ENCODE measurements around the gene OBSCN. TPM values are rescaled to one million over a fixed set of nuclear protein-coding genes. Genes with fewer than 3 reads are reported as not detected.

The OBSCN gene
- total RNA-seq: 10 to 100 TPM; 80.8 to 82.2 TPM
- polyA plus RNA-seq (2013, experiment 1 of 2): 29.2 TPM
- polyA plus RNA-seq (2013, experiment 2 of 2): 31.0 TPM
- 14.0 to 548 (median 148) reads per million in 172 experiments for total RNA-seq

GRCh38 chr1:228207851-228208821, at the start of gene OBSCN:
Gene OBSCN (plus strand): TSS chr1:228208044. CDS start chr1:228211784, 3,740 bp downstream.
- Mint-ChIP-seq H3K4me3 (no peak within 1 kb of the TSS), H3K27ac (no peak within 1 kb of the TSS), H3K27me3 (peaks cover 17% of the 10 kb centered on the region), H3K4me1 (ENCODE audit: low read depth) (peaks cover 3% of the 10 kb centered on the region), H3K9me3 (no peaks in the 10 kb centered on the region), H3K36me3 (ENCODE audit: low read depth) (peaks cover under 1% of the 10 kb centered on the region)
- H3K27me3 ChIP-seq (ENCODE audit: control insufficient read depth in 1 of 2, insufficient read depth in 2 of 2, low read length in 2 of 2): peaks cover 0 to 5% of the 10 kb centered on the region in 2 experiments
- H3K27ac ChIP-seq (ENCODE audit: low read depth in 1 of 2, low read length in 2 of 2): no peak within 1 kb of the TSS
- ATAC-seq (ENCODE audit: poor library complexity) (no peak), DNase-seq (no peak)
- ChIA-PET CTCF (no interaction called here), POLR2A (no interaction called here)
- intact Hi-C loops (cut with DNase I, micrococcal nuclease): no loop called here
- no peak for TF ChIP-seq CTCF (IDR thresholded peaks at IDR 0.05)
- no peaks in the 10 kb centered on the region for H3K36me3 ChIP-seq (ENCODE audit: insufficient read depth, low read length)
- H3K4me3 ChIP-seq (ENCODE audit: low read length): no peak within 1 kb of the TSS
- H3K9me3 ChIP-seq (ENCODE audit: control insufficient read depth in 1 of 2, insufficient read depth in 1 of 2, low read length in 2 of 2): no peaks in the 10 kb centered on the region
- peaks cover 8% of the 10 kb centered on the region for H3K4me1 ChIP-seq (ENCODE audit: insufficient read depth, low read length)

DNA sequence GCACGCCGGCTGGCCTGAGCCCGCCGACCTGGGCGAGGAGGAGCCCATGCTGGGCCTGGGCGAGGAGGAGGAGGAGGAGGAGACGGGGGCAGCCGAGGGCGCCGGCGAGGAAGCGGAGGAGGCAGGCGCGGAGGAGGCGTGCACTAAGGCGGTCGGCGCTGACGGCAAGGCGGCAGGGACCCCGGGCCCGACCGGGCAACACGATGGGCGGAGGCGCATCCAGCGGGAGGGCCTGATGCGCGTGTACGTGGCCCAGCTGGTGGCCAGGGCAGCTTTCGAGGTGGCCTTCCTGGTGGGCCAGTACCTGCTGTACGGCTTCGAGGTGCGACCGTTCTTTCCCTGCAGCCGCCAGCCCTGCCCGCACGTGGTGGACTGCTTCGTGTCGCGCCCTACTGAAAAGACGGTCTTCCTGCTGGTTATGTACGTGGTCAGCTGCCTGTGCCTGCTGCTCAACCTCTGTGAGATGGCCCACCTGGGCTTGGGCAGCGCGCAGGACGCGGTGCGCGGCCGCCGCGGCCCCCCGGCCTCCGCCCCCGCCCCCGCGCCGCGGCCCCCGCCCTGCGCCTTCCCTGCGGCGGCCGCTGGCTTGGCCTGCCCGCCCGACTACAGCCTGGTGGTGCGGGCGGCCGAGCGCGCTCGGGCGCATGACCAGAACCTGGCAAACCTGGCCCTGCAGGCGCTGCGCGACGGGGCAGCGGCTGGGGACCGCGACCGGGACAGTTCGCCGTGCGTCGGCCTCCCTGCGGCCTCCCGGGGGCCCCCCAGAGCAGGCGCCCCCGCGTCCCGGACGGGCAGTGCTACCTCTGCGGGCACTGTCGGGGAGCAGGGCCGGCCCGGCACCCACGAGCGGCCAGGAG, 49.5 kb upstream of the OBSCN start:
- H3K9me3 Mint-ChIP-seq: no peaks in the 10 kb centered on the region
- Histone ChIP-seq H3K4me3 (ENCODE audit: low read length) (no peak overlapping the region), H3K36me3 (ENCODE audit: insufficient read depth, low read length) (no peaks in the 10 kb centered on the region), H3K27ac (ENCODE audit: low read depth in 1 of 2, low read length in 2 of 2) (no peak overlapping the region), H3K9me3 (ENCODE audit: control insufficient read depth in 1 of 2, insufficient read depth in 1 of 2, low read length in 2 of 2) (no peaks in the 10 kb centered on the region), H3K4me1 (ENCODE audit: insufficient read depth, low read length) (peaks cover 37% of the 10 kb centered on the region), H3K27me3 (ENCODE audit: control insufficient read depth in 1 of 2, insufficient read depth in 2 of 2, low read length in 2 of 2) (no peaks in the 10 kb centered on the region)
- ATAC-seq (ENCODE audit: poor library complexity) (no peak), DNase-seq (no peak)
- no peak overlapping the region for H3K4me3 Mint-ChIP-seq
- peaks cover 26% of the 10 kb centered on the region for H3K4me1 Mint-ChIP-seq (ENCODE audit: low read depth)
- H3K27me3 Mint-ChIP-seq: no peaks in the 10 kb centered on the region
- no peak overlapping the region for H3K27ac Mint-ChIP-seq
- no peak for TF ChIP-seq CTCF (IDR thresholded peaks at IDR 0.05)
- ChIA-PET POLR2A (interaction anchor here (1.1 to 2.4 kb wide), 2 partner anchors 14 to 18 kb away, joined by 3 to 10 read pairs; partner anchors contain the start of gene GUK1), CTCF (no interaction called here)
- no peaks in the 10 kb centered on the region for H3K36me3 Mint-ChIP-seq (ENCODE audit: low read depth)
- intact Hi-C loops (cut with DNase I, micrococcal nuclease): no loop called here

- CTCF ChIA-PET: no interaction called here
- intact Hi-C loops (cut with DNase I, micrococcal nuclease): no loop called here
- no peaks in the 10 kb centered on the region for H3K9me3 ChIP-seq (ENCODE audit: control insufficient read depth in 1 of 2, insufficient read depth in 1 of 2, low read length in 2 of 2)
- Mint-ChIP-seq H3K27ac (peak overlapping the region; percentile 27), H3K27me3 (no peaks in the 10 kb centered on the region), H3K9me3 (no peaks in the 10 kb centered on the region), H3K36me3 (ENCODE audit: low read depth) (no peaks in the 10 kb centered on the region), H3K4me1 (ENCODE audit: low read depth) (peaks cover 31% of the 10 kb centered on the region), H3K4me3 (no peak overlapping the region)
- TF ChIP-seq CTCF (IDR thresholded peaks at IDR 0.05): no peak
- POLR2A ChIA-PET: no interaction called here
- H3K27me3 ChIP-seq (ENCODE audit: control insufficient read depth in 1 of 2, insufficient read depth in 2 of 2, low read length in 2 of 2): no peaks in the 10 kb centered on the region
- no peak for DNase-seq
- no peak for ATAC-seq (ENCODE audit: poor library complexity)
- H3K36me3 ChIP-seq (ENCODE audit: insufficient read depth, low read length): no peaks in the 10 kb centered on the region
- H3K27ac ChIP-seq (ENCODE audit: low read depth in 1 of 2, low read length in 2 of 2): no peak overlapping the region
- H3K4me1 ChIP-seq (ENCODE audit: insufficient read depth, low read length): peaks cover 38% of the 10 kb centered on the region
- no peak overlapping the region for H3K4me3 ChIP-seq (ENCODE audit: low read length)
These were observed 48.7 kb upstream of the OBSCN start for GRCh38 chr1:228159008-228159665.
